Measurements from ENCODE around the gene LRIT2.

DNA sequence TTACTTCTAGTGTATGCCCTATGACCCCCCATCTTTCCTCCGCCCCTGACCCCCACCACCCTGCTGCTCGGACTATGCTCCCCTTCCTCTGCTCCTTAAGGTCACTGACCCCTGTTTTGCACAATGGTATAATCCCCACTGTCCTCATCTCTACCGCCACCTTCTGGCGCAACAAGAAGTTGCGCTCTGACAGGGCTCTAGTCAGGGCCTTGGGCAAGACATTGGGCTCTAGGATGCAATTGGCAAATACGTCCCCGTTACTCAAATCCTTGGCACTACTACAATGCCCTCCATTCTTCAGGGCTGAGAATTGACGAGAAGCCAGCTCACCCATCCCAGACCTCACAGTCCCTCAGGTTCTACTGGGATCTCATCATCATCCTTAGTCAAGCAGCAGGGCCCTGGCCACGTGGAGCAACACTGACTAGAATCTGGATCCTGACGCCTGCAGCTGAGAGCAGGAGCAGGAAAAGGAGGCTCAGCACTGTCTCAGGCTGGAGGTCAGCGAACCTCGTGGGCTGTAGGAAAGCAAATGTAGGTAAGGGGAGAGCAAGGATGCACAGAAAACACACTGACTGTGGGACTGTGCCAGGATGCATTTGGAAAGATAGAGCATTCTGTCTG, 10.6 kb downstream of the LRIT2 start:
- TF ChIP-seq, protein P1, sequence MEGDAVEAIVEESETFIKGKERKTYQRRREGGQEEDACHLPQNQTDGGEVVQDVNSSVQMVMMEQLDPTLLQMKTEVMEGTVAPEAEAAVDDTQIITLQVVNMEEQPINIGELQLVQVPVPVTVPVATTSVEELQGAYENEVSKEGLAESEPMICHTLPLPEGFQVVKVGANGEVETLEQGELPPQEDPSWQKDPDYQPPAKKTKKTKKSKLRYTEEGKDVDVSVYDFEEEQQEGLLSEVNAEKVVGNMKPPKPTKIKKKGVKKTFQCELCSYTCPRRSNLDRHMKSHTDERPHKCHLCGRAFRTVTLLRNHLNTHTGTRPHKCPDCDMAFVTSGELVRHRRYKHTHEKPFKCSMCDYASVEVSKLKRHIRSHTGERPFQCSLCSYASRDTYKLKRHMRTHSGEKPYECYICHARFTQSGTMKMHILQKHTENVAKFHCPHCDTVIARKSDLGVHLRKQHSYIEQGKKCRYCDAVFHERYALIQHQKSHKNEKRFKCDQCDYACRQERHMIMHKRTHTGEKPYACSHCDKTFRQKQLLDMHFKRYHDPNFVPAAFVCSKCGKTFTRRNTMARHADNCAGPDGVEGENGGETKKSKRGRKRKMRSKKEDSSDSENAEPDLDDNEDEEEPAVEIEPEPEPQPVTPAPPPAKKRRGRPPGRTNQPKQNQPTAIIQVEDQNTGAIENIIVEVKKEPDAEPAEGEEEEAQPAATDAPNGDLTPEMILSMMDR (conservative IDR thresholded peaks at IDR 0.05; ENCODE audit: low read length), result peak; percentile 71
- TF ChIP-seq EZH2phosphoT487 (IDR thresholded peaks at IDR 0.05; ENCODE audit: borderline replicate concordance, low read depth, low read length), result no peak
